ENCODE data around the gene FSTL1.

DNA sequence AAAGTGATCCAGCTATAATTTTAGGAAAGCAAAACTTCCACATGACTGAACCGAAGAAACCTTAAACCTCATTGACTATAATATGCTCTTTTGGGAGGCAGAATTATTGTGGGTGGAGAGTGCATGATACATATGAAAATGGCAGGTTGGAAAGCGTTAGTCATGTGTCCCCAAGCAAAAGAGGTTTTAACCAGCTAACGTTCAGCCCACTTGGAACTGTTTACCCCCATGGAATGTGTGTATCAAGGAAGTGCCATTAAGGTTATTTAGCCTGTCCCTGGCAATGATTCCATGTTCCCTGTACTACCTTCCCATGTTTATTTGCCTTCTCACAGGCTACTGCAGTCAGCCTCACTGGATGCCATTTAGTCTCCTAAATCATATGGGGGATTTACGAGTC, 57.5 kb downstream of the FSTL1 start:
- TF ChIP-seq CTCF (IDR thresholded peaks at IDR 0.05) (no peak), EZH2 (IDR thresholded peaks at IDR 0.05; ENCODE audit: borderline replicate concordance, insufficient read depth, low read depth, low read length, poor library complexity, severe bottlenecking) (no peak)

Measured in B cell (primary cell).